Measurements from ENCODE around the gene FAM13A.

FAM13A gene

DNA sequence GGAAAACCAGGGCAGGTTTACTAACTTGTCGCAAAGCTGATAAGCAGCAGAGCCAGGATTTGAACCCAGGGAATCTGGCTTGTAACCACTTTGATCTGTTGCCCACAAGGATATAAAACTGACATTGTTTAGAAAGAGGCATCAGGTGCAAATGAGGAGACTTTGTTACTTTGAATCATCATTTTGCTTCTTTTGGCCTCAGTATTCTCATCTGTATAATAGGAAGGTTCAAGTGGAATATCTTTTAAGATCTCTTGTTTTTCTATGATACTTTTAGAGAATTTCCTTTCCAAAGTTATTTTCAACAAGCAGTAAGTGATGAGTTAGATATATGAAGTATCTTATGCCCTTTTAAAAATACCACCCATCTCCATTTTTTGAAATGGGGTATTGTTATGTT is 301.5 kb downstream of the FAM13A start (continued):
- TF ChIP-seq ZNF791 (tag by site-specific recombination; IDR thresholded peaks at IDR 0.05) (no peak), ZNF274 (IDR thresholded peaks at IDR 0.05; ENCODE audit: low read length) (no peak), ZNF274 (tag by site-specific recombination; IDR thresholded peaks at IDR 0.05; ENCODE audit: borderline replicate concordance) (no peak), INSM2 (tag by site-specific recombination; IDR thresholded peaks at IDR 0.05) (no peak), ZNF555 (tag by site-specific recombination; conservative IDR thresholded peaks at IDR 0.05) (no peak), ZNF211 (tag by site-specific recombination; IDR thresholded peaks at IDR 0.05; ENCODE audit: low read depth) (no peak), ZNF280C (tag by site-specific recombination; IDR thresholded peaks at IDR 0.05) (no peak), ZNF792 (tag by site-specific recombination; IDR thresholded peaks at IDR 0.05) (no peak)

DNA sequence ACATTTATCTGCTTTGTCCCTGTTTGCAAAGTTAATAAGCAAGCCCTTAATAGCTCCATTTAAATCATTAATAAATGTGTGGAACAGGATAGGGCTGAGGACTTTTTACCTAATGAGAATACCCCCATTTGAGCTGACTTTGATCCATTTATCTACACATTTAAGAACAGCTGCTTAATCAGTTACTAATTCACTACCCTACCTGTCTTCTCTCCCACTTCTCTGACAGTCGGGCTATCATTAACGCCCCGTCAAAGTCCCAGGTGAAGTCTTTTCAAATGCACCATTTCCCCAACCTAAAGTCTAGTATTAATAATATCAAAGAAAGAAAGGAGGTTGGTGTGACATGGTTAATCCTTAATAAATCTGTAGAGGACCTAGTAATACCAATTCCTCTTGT is 302.2 kb downstream of the FAM13A start:
- Histone ChIP-seq H3K9me3 (ENCODE audit: control insufficient read depth, insufficient read depth, low read depth, low read length) (no peaks in the 10 kb centered on the region), H3K27ac (ENCODE audit: extremely low read depth, low read depth, low read length) (no peak overlapping the region), H3K4me1 (ENCODE audit: control insufficient read depth, insufficient read depth, low read length) (no peaks in the 10 kb centered on the region; the same call in 1 of the 2 replicates), H3K36me3 (ENCODE audit: control insufficient read depth in 2 of 2, insufficient read depth in 1 of 2, low read length in 2 of 2) (peaks cover 0 to 11% of the 10 kb centered on the region in 2 experiments; a peak in 1 of 3 replicates), H3K4me3 (ENCODE audit: low read depth, low read length) (no peak overlapping the region)
- ChIA-PET POLR2A (no interaction called here), CTCF (interaction anchor here (0.6 to 0.7 kb wide), 2 partner anchors 16 to 63 kb away, joined by 3 to 4 read pairs; no protein-coding TSS in a partner anchor)
- no peak for TF ChIP-seq ZNF530 (tag by site-specific recombination; IDR thresholded peaks at IDR 0.05; ENCODE audit: low read depth)
- TF ChIP-seq ZNF239 (tag by site-specific recombination; IDR thresholded peaks at IDR 0.05) = no peak
- TF ChIP-seq ZNF184 (tag by site-specific recombination; IDR thresholded peaks at IDR 0.05) = no peak
- TF ChIP-seq PRDM4 (tag by site-specific recombination; IDR thresholded peaks at IDR 0.05) = no peak
- no peak for TF ChIP-seq ZNF548 (tag by site-specific recombination; IDR thresholded peaks at IDR 0.05)
- TF ChIP-seq ZNF169 (tag by site-specific recombination; IDR thresholded peaks at IDR 0.05) = no peak

DNA sequence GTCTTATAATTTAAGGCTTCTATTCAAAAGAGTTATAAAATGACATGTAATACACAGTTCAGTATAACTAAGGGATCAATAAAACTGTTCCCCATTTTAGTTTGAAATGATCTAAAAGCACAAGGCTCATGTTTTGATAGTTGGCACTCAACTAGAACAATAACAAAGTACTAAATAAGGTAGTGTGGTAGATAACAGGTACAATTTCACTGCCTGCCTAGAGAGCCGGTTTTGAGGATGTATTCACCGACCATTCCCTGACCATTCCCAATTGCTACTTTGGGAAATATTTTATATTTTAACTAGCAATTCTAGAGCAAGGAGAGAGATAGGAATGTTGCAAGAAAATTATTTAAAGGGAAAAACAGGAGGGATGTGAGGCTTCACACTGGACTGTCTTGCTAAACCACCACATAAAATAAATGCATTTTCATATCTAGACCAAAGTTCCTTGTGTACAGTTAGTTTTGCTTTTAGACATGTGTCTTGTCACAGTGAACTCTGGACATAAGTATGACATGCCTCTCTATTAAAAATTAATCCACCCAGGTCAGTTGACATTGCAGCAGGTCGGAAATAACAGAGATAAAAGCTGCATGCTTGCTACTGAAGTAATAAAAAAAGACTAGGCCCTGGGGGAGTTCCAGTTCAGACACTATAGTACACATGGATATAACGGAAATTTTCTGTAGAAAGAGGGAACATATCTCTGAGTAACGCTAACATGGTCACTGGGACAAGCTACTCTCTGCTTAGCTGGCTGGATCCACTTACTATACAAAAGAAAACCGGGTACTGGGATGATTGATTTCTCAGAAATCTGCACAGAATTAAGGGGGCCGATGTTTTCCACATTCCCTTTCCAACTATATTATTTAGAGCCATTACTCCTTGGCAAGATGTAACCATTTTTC is 303.1 kb downstream of the FAM13A start:
- Histone ChIP-seq H3K4me3 (ENCODE audit: low read depth, low read length) (no peak overlapping the region), H3K27ac (ENCODE audit: extremely low read depth, low read depth, low read length) (no peak overlapping the region), H3K4me1 (ENCODE audit: control insufficient read depth, insufficient read depth, low read length) (no peaks in the 10 kb centered on the region; the same call in 1 of the 2 replicates), H3K36me3 (ENCODE audit: control insufficient read depth in 2 of 2, insufficient read depth in 1 of 2, low read length in 2 of 2) (peaks cover 0 to 19% of the 10 kb centered on the region in 2 experiments; a peak in 1 of 3 replicates), H3K9me3 (ENCODE audit: control insufficient read depth, insufficient read depth, low read depth, low read length) (no peaks in the 10 kb centered on the region)
- CTCF ChIA-PET = interaction anchor here (0.6 kb wide), 1 partner anchor 62 kb away, joined by 4 read pairs; no protein-coding TSS in a partner anchor
- POLR2A ChIA-PET = no interaction called here
- no peak for TF ChIP-seq WT1 (tag by site-specific recombination; IDR thresholded peaks at IDR 0.05)
- TF ChIP-seq ZNF311 (tag by site-specific recombination; IDR thresholded peaks at IDR 0.05; ENCODE audit: borderline replicate concordance) = no peak
- TF ChIP-seq, protein P1, sequence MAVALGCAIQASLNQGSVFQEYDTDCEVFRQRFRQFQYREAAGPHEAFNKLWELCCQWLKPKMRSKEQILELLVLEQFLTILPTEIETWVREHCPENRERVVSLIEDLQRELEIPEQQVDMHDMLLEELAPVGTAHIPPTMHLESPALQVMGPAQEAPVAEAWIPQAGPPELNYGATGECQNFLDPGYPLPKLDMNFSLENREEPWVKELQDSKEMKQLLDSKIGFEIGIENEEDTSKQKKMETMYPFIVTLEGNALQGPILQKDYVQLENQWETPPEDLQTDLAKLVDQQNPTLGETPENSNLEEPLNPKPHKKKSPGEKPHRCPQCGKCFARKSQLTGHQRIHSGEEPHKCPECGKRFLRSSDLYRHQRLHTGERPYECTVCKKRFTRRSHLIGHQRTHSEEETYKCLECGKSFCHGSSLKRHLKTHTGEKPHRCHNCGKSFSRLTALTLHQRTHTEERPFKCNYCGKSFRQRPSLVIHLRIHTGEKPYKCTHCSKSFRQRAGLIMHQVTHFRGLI (tag by site-specific recombination; IDR thresholded peaks at IDR 0.05) = no peak
- no peak for TF ChIP-seq ZNF501 (tag by site-specific recombination; IDR thresholded peaks at IDR 0.05)
- no peak for TF ChIP-seq ZNF48 (tag by site-specific recombination; IDR thresholded peaks at IDR 0.05)
- TF ChIP-seq KLF9 (tag by site-specific recombination; IDR thresholded peaks at IDR 0.05; ENCODE audit: low read depth) = no peak
- no peak for TF ChIP-seq ZBTB7A (tag by site-specific recombination; IDR thresholded peaks at IDR 0.05; ENCODE audit: low read depth)
- no peak for TF ChIP-seq ZNF561 (tag by site-specific recombination; IDR thresholded peaks at IDR 0.05; ENCODE audit: borderline replicate concordance)
- TF ChIP-seq ZNF221 (tag by site-specific recombination; IDR thresholded peaks at IDR 0.05; ENCODE audit: borderline replicate concordance) = no peak
- TF ChIP-seq ZNF544 (tag by site-specific recombination; IDR thresholded peaks at IDR 0.05) = no peak
